Stimulated activated CD8-positive, alpha-beta memory T cell treated with anti-CD3 and anti-CD28 coated beads, Interleukin-7, amount 100 ng/mL, for 48 hours (primary cell): ENCODE results near the gene CELF2.

ENCODE experiments used
- DNase-seq, 2 donors: peaks; one replicate each; pipeline ENCODE4 v3.0.0-alpha.2; 2020; ENCODE audit warnings: low read depth in 1 of 2; ENCODE audit errors: extremely low read depth in 1 of 2

The CELF2 gene

GRCh38 chr10:11215471-11215870, 197.8 kb downstream of the CELF2 start:
- DNase-seq: no peak

- DNase-seq: no peak
These were observed 199.8 kb downstream of the CELF2 start for GRCh38 chr10:11217521-11217920.

DNA sequence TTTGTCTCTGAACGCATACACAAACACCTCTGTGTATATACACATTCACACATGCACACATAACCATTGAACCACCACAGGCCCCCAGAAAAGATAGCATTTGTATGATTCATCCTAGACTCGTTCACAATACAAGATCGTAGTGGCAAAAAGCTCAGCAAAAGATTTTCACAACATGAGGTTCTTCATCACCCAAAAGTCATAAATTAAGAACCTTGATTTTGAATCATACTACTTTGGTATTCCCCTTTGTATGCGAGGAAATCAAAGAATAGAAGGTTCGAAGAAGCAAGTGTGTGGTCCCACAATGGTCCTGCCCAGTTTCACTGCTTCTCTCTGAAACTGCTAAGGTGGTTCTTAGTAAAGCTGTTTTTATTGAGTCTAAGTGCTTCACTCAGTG, 200.7 kb downstream of the CELF2 start:
- no peak for DNase-seq

DNA sequence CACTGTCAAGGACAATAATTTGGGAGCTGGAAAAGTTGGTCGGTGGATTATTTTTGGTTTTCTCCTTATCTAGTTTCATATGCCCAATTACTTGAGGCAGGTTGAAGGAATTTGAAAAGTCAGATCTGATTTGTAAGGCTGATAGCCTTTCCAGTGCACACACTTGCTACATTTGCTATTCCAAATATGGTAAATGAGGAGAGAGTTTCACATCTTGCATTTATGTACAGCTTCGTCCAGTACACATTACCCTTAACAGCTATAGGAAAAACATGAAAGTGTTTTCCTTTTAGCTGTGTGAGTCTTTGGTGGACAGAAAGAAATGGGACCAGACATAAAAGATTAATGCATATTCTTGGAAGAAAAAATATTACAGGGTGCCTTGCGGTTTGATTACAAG, 201.8 kb downstream of the CELF2 start:
- no peak for DNase-seq

DNA sequence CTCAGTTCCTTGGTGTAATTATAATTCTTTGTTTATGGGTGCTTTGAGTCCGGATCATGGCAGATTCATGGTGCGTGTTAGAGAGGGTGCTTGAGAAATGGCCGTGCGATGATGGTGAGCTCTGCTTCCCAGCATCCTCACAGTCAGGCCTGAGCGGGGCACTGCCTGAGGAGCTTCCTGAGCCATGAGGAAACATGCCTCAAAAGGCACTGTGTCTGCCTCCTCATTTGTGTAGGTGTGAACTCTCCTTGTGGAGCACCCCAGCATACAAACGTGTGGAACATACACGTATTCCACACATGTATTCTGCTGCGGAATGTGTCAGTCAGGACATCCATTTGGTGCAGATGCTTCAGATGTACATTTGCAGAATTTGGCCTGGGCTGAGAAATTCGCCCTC, 205.4 kb downstream of the CELF2 start:
- no peak for DNase-seq

- DNase-seq: no peak
These were observed 206.0 kb downstream of the CELF2 start for GRCh38 chr10:11223507-11224140.

DNA sequence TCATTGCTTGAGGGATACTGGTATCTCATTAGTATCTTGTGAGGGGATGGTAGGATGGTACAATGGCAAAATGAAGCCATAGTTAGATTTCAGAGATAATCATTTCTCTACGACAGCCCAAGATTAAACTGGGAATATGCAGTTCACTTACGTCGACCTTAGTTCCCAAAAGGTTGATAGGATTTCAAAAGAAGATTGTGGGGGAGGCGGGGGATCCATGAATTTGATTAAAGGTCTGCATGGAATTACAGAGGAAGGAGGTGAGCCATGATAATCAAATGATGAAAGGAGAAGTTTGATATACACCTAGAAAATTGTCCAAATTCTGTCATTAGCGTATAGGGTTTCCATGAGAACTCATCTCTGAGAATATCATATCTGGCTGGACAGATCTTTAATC, 206.6 kb downstream of the CELF2 start:
- no peak for DNase-seq

GRCh38 chr10:11224792-11225416, 207.2 kb downstream of the CELF2 start:
- no peak for DNase-seq

DNA sequence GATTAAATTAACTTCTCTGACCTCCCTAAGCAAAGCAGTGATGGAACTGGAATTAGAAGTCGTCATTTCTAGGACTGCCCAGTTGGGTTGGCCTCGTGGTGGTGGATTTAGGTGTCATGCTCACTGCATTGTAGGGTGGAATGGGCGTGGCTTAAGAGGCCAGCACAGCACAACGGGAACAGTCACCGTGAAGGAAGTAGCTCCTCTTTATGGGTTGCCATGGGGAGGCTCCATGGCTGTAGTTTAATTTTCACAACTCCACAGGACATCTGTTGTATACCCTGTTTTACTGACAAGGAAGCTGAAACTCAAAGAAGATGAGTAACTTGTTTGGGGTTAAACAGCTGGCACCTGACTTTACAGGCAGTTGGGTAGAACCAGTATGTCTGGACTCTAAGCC, 208.3 kb downstream of the CELF2 start:
- DNase-seq: peak; percentile 38 to 74

- no peak for DNase-seq
These were observed 209.4 kb downstream of the CELF2 start for GRCh38 chr10:11227103-11227502.

- DNase-seq: no peak
These were observed 212.2 kb downstream of the CELF2 start for GRCh38 chr10:11229893-11230292.

DNA sequence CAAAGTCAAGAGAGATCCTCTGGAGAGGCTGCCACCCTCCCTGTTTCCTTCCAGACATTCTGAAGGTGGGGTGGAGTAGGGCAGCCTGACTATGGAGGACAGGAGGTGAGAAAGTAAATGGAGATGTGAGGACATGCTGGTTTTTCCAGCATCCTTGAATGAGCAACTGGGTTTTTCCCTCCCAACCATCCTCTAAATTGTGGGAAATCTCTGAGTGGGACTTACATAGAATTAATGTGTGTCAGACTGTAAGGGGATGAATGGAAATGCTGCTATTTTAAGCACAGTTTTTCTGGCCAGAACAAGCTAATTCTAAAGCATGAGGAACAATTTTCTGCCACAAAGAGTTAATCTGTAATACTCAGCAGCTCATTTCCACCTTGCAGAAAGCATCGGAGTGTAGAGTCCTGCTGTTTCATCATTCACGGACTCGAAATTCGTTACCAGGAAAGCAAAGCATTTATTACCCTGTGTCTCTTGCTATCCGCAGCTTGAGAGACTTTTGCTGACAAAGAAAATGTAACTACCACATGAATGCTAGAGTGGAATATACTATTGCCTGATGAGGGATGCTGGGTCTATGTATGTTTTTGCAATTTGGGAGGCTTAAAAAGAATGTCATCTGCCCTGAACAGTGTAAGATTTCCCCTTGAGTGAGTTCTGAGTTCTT, 213.0 kb downstream of the CELF2 start:
- DNase-seq: no peak

DNA sequence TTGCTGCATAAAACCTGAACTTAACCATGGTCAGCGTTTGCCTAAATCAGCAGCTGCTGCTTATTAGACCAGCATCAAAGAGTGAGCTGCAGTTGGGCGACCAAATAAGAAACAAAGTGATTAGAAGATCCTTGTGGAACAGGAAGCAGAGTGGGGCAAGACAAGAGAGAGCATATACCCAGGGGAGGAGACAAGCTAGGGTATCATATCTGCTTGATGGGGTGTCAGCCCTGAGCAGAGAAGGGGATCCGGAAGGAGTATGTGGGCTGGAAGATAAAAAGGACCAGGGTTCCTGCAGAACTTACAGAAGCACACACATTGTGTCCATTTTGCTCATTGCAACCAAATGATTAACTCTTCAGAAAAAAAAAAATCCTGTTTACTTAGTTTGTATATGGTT, 213.6 kb downstream of the CELF2 start:
- DNase-seq: no peak

- no peak for DNase-seq
These were observed 214.7 kb downstream of the CELF2 start for GRCh38 chr10:11232222-11232961.

- no peak for DNase-seq
These were observed 217.3 kb downstream of the CELF2 start for GRCh38 chr10:11234857-11235531.

- no peak for DNase-seq
These were observed 218.1 kb downstream of the CELF2 start for GRCh38 chr10:11235771-11236170.

- no peak for DNase-seq
These were observed 218.6 kb downstream of the CELF2 start for GRCh38 chr10:11236234-11236633.

DNA sequence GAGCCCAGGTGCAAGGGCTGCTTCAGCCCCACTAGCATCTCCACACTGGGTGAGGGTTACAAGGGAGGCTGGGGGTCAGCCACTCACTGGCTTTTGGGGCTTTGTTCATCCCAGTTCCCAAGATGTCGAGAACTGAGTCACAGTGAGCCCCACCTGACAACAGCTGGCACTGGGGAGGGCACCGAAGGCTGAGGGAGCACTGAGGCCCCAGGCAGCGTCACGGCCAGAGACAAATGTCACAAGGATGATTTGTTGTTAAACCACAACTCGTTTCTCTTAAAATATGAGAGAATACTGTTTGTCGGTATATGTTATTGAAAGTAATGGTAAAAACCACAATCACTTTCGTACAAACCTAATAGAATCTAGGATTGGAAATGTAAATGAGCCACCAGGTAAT, 219.9 kb downstream of the CELF2 start:
- peak; percentile 40 to 50 for DNase-seq

- no peak for DNase-seq
These were observed 221.2 kb downstream of the CELF2 start for GRCh38 chr10:11238893-11239292.

DNA sequence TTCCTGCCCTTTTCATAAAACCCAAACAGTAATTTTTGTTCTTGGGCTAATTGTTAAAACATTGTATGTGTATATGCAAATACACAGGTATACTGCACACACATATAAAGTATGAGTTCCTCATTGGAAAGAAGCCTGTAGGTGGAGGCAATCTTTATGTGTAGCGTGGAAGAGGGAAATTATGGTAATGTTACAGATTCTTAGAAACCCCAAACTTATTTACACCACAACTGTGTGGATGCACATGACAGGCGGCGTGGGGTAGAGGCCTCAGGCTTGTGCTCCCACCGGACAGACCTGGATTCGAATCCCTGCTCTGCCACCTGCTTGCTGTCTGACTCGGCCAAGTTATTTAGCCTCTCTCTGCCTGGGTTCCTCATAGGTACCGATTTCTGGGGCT, 223.0 kb downstream of the CELF2 start:
- no peak for DNase-seq
